Cardiac fibroblast (primary cell): ENCODE results near the gene PSMC3.
A peak's percentile ranks its signal among the peaks of the same experiment; 100 is the strongest.

Experiments
- DNase-seq, 2 donors: peaks; one replicate each; pipeline versions ENCODE4 v3.0.0 to v3.0.0-alpha.2; 2010; ENCODE audit warnings: low read depth in 2 of 2
- H3K4me3 ChIP-seq, 2 donors: replicated peaks in 1 of 2; 1 replicate in 1 of 2; 2 replicates in 1 of 2; pipeline ENCODE4 v1.5.1; 2011; ENCODE audit warnings: low read depth in 2 of 2, low read length in 2 of 2, mild to moderate bottlenecking in 2 of 2, moderate library complexity in 1 of 2
- CTCF ChIP-seq: IDR thresholded peaks from one replicate; pipeline ENCODE4 v1.5.1; 2011; ENCODE audit warnings: low read depth, mild to moderate bottlenecking, low read length, inconsistent platforms

PSMC3 gene

GRCh38 chr11:47430524-47430923 is 4.3 kb upstream of the PSMC3 start:
- H3K4me3 ChIP-seq, result no peak overlapping the region
- no peak for TF ChIP-seq CTCF
- DNase-seq, result no peak

- DNase-seq, result no peak
- H3K4me3 ChIP-seq, result peak overlapping the region; percentile 92 to 94
- TF ChIP-seq CTCF, result no peak
Observed at GRCh38 chr11:47425611-47426010, 628 bp downstream of the PSMC3 start.

GRCh38 chr11:47418454-47419259 is 7.6 kb downstream of the PSMC3 start:
- no peak overlapping the region for H3K4me3 ChIP-seq
- DNase-seq, result no peak
- TF ChIP-seq CTCF, result no peak

- H3K4me3 ChIP-seq, result no peak overlapping the region
- DNase-seq, result no peak
- no peak for TF ChIP-seq CTCF
Observed at GRCh38 chr11:47417712-47418111, 8.5 kb downstream of the PSMC3 start.

GRCh38 chr11:47415949-47416472 is 10.2 kb downstream of the PSMC3 start:
- no peak overlapping the region for H3K4me3 ChIP-seq
- peak; percentile 95 to 96 for DNase-seq
- TF ChIP-seq CTCF, result no peak

GRCh38 chr11:47415091-47415854 is 11.0 kb downstream of the PSMC3 start:
- TF ChIP-seq CTCF, result no peak
- no peak for DNase-seq
- no peak overlapping the region for H3K4me3 ChIP-seq
